ENCODE results near the gene SPATA46. TPM values are rescaled to one million over a fixed set of nuclear protein-coding genes. Genes with fewer than 3 reads are reported as not detected.

The SPATA46 gene
- polyA plus RNA-seq, 1 of the 3 experiments (the other 2 are of a cell fraction): not detected

DNA sequence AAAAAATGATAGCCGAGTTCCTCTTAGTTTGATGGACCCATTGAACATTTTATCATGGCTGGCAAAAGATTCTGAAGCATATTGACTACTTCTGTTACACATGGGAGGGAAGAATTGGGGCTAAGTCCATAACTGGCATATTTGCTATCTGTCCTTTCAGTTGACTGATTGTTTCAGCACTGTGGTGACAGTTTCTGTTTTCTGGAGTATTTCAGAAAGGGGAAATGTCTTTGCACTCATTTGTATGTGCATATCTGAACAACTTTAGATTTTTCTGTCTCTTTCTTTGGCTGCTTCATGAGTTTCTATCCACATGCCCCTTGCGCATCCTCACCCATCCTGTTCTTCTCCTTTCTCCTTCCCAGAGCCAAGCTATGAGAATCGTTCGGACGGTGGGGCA lies 33.2 kb downstream of the SPATA46 start:
- Histone ChIP-seq H3K9me3 (no peaks in the 10 kb centered on the region), H3K79me2 (ENCODE audit: insufficient read depth) (no peaks in the 10 kb centered on the region), H3K9me2 (no peaks in the 10 kb centered on the region), H3K27ac (ENCODE audit: low read depth in 2 of 2, low read length in 1 of 2) (no peak overlapping the region), H3K4me3 (ENCODE audit: low read depth in 2 of 2, low read length in 1 of 2) (no peak overlapping the region), H2AFZ (ENCODE audit: low read depth) (no peak overlapping the region), H3F3A (replicated peaks; ENCODE audit: insufficient read depth) (no peaks in the 10 kb centered on the region), H3K4me1 (ENCODE audit: control insufficient read depth in 1 of 2, insufficient read depth in 2 of 2, low read depth in 1 of 2, low read length in 1 of 2) (no peaks in the 10 kb centered on the region; a peak in 1 of 4 replicates), H4K20me1 (ENCODE audit: insufficient read depth) (no peaks in the 10 kb centered on the region), H3K27me3 (ENCODE audit: insufficient read depth) (no peaks in the 10 kb centered on the region; the same call in 1 of the 2 replicates), H3K4me2 (no peak overlapping the region), H3K9ac (no peak overlapping the region), H3K36me3 (replicated peaks in 1 of 2; ENCODE audit: control insufficient read depth in 1 of 2, insufficient read depth in 2 of 2, low read length in 1 of 2) (no peaks in the 10 kb centered on the region)
- TF ChIP-seq RFX5 (IDR thresholded peaks at IDR 0.05; ENCODE audit: low read length): no peak
- no peak for TF ChIP-seq TCF12 (IDR thresholded peaks at IDR 0.05)
- no peak for TF ChIP-seq NRF1 (IDR thresholded peaks at IDR 0.05; ENCODE audit: low read depth, low read length)
- TF ChIP-seq FOSL2 (IDR thresholded peaks at IDR 0.05; ENCODE audit: borderline replicate concordance, low read depth): no peak
- no peak for TF ChIP-seq ELF1 (IDR thresholded peaks at IDR 0.05)
- no peak for TF ChIP-seq RAD21 (IDR thresholded peaks at IDR 0.05; ENCODE audit: low read length)
- TF ChIP-seq EP300 (IDR thresholded peaks at IDR 0.05; ENCODE audit: borderline replicate concordance in 1 of 2, low read depth in 1 of 2, low read length in 1 of 2): no peak
- no peak for TF ChIP-seq POLR2AphosphoS5 (IDR thresholded peaks at IDR 0.05; ENCODE audit: low read depth, low read length)
- TF ChIP-seq FOXM1 (IDR thresholded peaks at IDR 0.05; ENCODE audit: low read depth): no peak
- TF ChIP-seq SMC3 (IDR thresholded peaks at IDR 0.05; ENCODE audit: low read depth, low read length): no peak
- TF ChIP-seq, protein P1, sequence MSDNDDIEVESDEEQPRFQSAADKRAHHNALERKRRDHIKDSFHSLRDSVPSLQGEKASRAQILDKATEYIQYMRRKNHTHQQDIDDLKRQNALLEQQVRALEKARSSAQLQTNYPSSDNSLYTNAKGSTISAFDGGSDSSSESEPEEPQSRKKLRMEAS (IDR thresholded peaks at IDR 0.05; ENCODE audit: low read depth): no peak
- TF ChIP-seq TEAD4 (IDR thresholded peaks at IDR 0.05; ENCODE audit: borderline replicate concordance, insufficient read depth): no peak
- no peak for TF ChIP-seq SIN3A (IDR thresholded peaks at IDR 0.05; ENCODE audit: borderline replicate concordance, low read depth, low read length)
- TF ChIP-seq RXRA (IDR thresholded peaks at IDR 0.05; ENCODE audit: borderline replicate concordance, low read depth): no peak
- DNase-seq: no peak
- POLR2A ChIA-PET: no interaction called here
- CTCF ChIA-PET: interaction anchor here (1.8 kb wide), 1 partner anchor 287 kb away, joined by 7 read pairs; no protein-coding TSS in a partner anchor
- 56% methylated on average over 5 of the region's 5 CpGs for WGBS (ENCODE audit: low lambda C conversion rate)

DNA sequence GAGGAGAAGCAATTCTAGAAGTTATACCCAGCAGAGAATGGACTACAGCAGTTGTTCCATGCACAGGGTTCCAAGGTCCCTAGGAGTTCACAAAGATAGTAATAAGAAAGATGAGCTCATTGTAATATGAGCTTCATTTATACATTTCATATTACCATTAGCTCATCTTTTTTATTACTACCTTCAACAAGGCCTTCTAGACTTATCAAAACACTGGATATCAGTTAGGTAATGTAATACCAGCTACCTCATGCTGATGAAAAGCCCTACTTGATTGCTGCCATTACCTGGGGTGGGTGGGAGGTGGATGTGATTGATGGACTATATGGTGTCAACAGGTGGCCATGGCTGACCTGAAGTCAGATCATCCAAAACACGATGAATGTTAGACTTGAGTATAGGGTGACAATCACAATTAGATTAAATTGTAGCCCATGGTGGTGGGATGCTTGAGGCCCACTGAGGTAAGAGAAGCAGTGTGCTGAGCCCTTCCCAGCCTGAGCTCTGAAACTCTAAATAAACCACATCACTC lies 34.1 kb downstream of the SPATA46 start:
- Histone ChIP-seq H3K9me2 (no peaks in the 10 kb centered on the region), H3K36me3 (replicated peaks in 1 of 2; ENCODE audit: control insufficient read depth in 1 of 2, insufficient read depth in 2 of 2, low read length in 1 of 2) (no peaks in the 10 kb centered on the region), H3F3A (replicated peaks; ENCODE audit: insufficient read depth) (no peaks in the 10 kb centered on the region), H3K4me3 (ENCODE audit: low read depth in 2 of 2, low read length in 1 of 2) (no peak overlapping the region), H3K27me3 (ENCODE audit: insufficient read depth) (no peaks in the 10 kb centered on the region; the same call in 1 of the 2 replicates), H4K20me1 (ENCODE audit: insufficient read depth) (no peaks in the 10 kb centered on the region), H3K27ac (ENCODE audit: low read depth in 2 of 2, low read length in 1 of 2) (no peak overlapping the region), H3K4me2 (no peak overlapping the region), H3K9me3 (no peaks in the 10 kb centered on the region), H2AFZ (ENCODE audit: low read depth) (no peak overlapping the region), H3K4me1 (ENCODE audit: control insufficient read depth in 1 of 2, insufficient read depth in 2 of 2, low read depth in 1 of 2, low read length in 1 of 2) (no peaks in the 10 kb centered on the region; a peak in 1 of 4 replicates), H3K9ac (no peak overlapping the region), H3K79me2 (ENCODE audit: insufficient read depth) (no peaks in the 10 kb centered on the region)
- ChIA-PET CTCF (interaction anchor here (1.4 to 1.8 kb wide), 2 partner anchors 15 to 286 kb away, joined by 4 to 7 read pairs; no protein-coding TSS in a partner anchor), POLR2A (no interaction called here)
- DNase-seq: no peak
- TF ChIP-seq YY1 (IDR thresholded peaks at IDR 0.05; ENCODE audit: low read depth) (no peak), FOXM1 (IDR thresholded peaks at IDR 0.05; ENCODE audit: low read depth) (no peak), GATA2 (CRISPR knock-in tag; IDR thresholded peaks at IDR 0.05) (no peak), NRF1 (IDR thresholded peaks at IDR 0.05; ENCODE audit: low read depth, low read length) (no peak), RXRA (IDR thresholded peaks at IDR 0.05; ENCODE audit: borderline replicate concordance, low read depth) (no peak), MEF2A (IDR thresholded peaks at IDR 0.05; ENCODE audit: borderline replicate concordance, low read depth) (no peak), TCF12 (IDR thresholded peaks at IDR 0.05) (no peak), CHD2 (IDR thresholded peaks at IDR 0.05; ENCODE audit: low read length, partially characterized antibody) (no peak)
- TF ChIP-seq, protein P2, sequence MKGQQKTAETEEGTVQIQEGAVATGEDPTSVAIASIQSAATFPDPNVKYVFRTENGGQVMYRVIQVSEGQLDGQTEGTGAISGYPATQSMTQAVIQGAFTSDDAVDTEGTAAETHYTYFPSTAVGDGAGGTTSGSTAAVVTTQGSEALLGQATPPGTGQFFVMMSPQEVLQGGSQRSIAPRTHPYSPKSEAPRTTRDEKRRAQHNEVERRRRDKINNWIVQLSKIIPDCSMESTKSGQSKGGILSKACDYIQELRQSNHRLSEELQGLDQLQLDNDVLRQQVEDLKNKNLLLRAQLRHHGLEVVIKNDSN (IDR thresholded peaks at IDR 0.05; ENCODE audit: borderline replicate concordance, low read depth): no peak
- TF ChIP-seq, protein P3, sequence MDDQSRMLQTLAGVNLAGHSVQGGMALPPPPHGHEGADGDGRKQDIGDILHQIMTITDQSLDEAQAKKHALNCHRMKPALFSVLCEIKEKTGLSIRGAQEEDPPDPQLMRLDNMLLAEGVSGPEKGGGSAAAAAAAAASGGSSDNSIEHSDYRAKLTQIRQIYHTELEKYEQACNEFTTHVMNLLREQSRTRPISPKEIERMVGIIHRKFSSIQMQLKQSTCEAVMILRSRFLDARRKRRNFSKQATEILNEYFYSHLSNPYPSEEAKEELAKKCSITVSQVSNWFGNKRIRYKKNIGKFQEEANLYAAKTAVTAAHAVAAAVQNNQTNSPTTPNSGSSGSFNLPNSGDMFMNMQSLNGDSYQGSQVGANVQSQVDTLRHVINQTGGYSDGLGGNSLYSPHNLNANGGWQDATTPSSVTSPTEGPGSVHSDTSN (IDR thresholded peaks at IDR 0.05): no peak
- TF ChIP-seq, protein P4, sequence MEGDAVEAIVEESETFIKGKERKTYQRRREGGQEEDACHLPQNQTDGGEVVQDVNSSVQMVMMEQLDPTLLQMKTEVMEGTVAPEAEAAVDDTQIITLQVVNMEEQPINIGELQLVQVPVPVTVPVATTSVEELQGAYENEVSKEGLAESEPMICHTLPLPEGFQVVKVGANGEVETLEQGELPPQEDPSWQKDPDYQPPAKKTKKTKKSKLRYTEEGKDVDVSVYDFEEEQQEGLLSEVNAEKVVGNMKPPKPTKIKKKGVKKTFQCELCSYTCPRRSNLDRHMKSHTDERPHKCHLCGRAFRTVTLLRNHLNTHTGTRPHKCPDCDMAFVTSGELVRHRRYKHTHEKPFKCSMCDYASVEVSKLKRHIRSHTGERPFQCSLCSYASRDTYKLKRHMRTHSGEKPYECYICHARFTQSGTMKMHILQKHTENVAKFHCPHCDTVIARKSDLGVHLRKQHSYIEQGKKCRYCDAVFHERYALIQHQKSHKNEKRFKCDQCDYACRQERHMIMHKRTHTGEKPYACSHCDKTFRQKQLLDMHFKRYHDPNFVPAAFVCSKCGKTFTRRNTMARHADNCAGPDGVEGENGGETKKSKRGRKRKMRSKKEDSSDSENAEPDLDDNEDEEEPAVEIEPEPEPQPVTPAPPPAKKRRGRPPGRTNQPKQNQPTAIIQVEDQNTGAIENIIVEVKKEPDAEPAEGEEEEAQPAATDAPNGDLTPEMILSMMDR (IDR thresholded peaks at IDR 0.05): no peak
- WGBS (ENCODE audit: low lambda C conversion rate): 24% methylated on average over 1 of the region's 1 CpG
